BJ (cell line): ENCODE results near the gene CCL15. TPM values are rescaled to one million over a fixed set of nuclear protein-coding genes. Genes with fewer than 3 reads are reported as not detected.

Experiments used
- CTCF ChIA-PET: fragments of 350-600 bp; formaldehyde crosslinking; extraction: SDS; loops from one replicate; lab custom pipeline; 2021; ENCODE audit warnings: antibody characterized with exemption, inconsistent platforms; lab: Yijun Ruan, JAX
- POLR2A ChIA-PET: fragments of 300-600 bp; sonication (Branson Sonifier 250); formaldehyde crosslinking; extraction: SDS; loops from one replicate; lab custom pipeline; 2021; ENCODE audit warnings: antibody characterized with exemption; lab: Charles Lee
- DNase-seq: peaks from one replicate; pipeline ENCODE4 v3.0.0-alpha.2; 2011; ENCODE audit warnings: low read depth
- H3K27me3 ChIP-seq: 2 replicates; pipeline ENCODE4 v1.6.0; 2011; ENCODE audit warnings: low read length; ENCODE audit not compliant: control insufficient read depth, insufficient read depth
- H3K36me3 ChIP-seq: 2 replicates; pipeline ENCODE4 v1.5.1; 2011; ENCODE audit warnings: low read length; ENCODE audit not compliant: control insufficient read depth, insufficient read depth
- H3K4me3 ChIP-seq: 2 replicates; pipeline ENCODE4 v1.5.1; 2011; ENCODE audit warnings: low read depth, mild to moderate bottlenecking, control low read depth, low read length
- CTCF ChIP-seq: IDR thresholded peaks from 2 replicates; pipeline ENCODE4 v1.5.1; 2011; ENCODE audit warnings: low read depth, mild to moderate bottlenecking, control low read depth, inconsistent platforms, low read length, moderate library complexity; ENCODE audit not compliant: insufficient read depth
- polyA minus RNA-seq: library from RNA; depleted of rRNA, polyadenylated mRNA; stranded (reverse); fragments of >200 nt; gene quantifications from 2 replicates; pipeline ENCODE4 v1.2.3, GENCODE V29; 2011; rRNA and poly(A)+ RNA removed
- polyA plus RNA-seq: library from polyadenylated mRNA; depleted of rRNA; stranded (reverse); fragments of >200 nt; gene quantifications from 2 replicates; pipeline ENCODE4 v1.2.3, GENCODE V29; 2011; rRNA removed

CCL15 gene
- not detected in 2 replicates for polyA plus RNA-seq
- not detected in 2 replicates for polyA minus RNA-seq

- Histone ChIP-seq H3K36me3 (no peaks in the 10 kb centered on the region), H3K4me3 (no peak within 1 kb of the TSS), H3K27me3 (peaks cover 2% of the 10 kb centered on the region; the same call in 1 of the 2 replicates)
- ChIA-PET CTCF (interaction anchor here (1.5 kb wide), 1 partner anchor 8 kb away, joined by 3 read pairs; no protein-coding TSS in a partner anchor), POLR2A (no interaction called here)
- DNase-seq = no peak
- no peak for TF ChIP-seq CTCF
Observed at GRCh38 chr17:36001110-36001771, at the start of gene CCL15. Gene CCL15 (minus strand): TSS chr17:36001553. CDS start chr17:36001492, 61 bp downstream.

- CTCF ChIA-PET = interaction anchor here (1.9 kb wide), 1 partner anchor 80 kb away, joined by 5 read pairs; no protein-coding TSS in a partner anchor
- Histone ChIP-seq H3K36me3 (no peaks in the 10 kb centered on the region), H3K27me3 (no peaks in the 10 kb centered on the region), H3K4me3 (no peak overlapping the region)
- no peak for DNase-seq
- POLR2A ChIA-PET = no interaction called here
- no peak for TF ChIP-seq CTCF
Observed at GRCh38 chr17:36049643-36050042, 48.3 kb upstream of the CCL15 start.

GRCh38 chr17:36048066-36048465, 46.7 kb upstream of the CCL15 start:
- no peak overlapping the region for H3K4me3 ChIP-seq
- no peak for TF ChIP-seq CTCF
- no peaks in the 10 kb centered on the region for H3K27me3 ChIP-seq
- ChIA-PET CTCF (interaction anchor here (0.9 to 1.9 kb wide), 2 partner anchors 39 to 79 kb away, joined by 3 to 5 read pairs; no protein-coding TSS in a partner anchor), POLR2A (no interaction called here)
- H3K36me3 ChIP-seq = no peaks in the 10 kb centered on the region
- DNase-seq = no peak

- POLR2A ChIA-PET = no interaction called here
- DNase-seq = no peak
- Histone ChIP-seq H3K36me3 (no peaks in the 10 kb centered on the region), H3K4me3 (no peak overlapping the region), H3K27me3 (no peaks in the 10 kb centered on the region)
- no peak for TF ChIP-seq CTCF
- CTCF ChIA-PET = no interaction called here
Observed at GRCh38 chr17:36036235-36036634, 34.9 kb upstream of the CCL15 start.

GRCh38 chr17:36034127-36034526, 32.8 kb upstream of the CCL15 start:
- ChIA-PET POLR2A (no interaction called here), CTCF (no interaction called here)
- Histone ChIP-seq H3K36me3 (no peaks in the 10 kb centered on the region), H3K27me3 (no peaks in the 10 kb centered on the region), H3K4me3 (no peak overlapping the region)
- no peak for DNase-seq
- no peak for TF ChIP-seq CTCF
